NCI-H2171 (cell line): ENCODE measurements around the gene ATXN7L1.
A peak's percentile ranks its signal among the peaks of the same experiment; 100 is the strongest.

ENCODE experiments used
- DNase-seq: peaks from one replicate; lab custom pipeline; 2025; lab: John Stamatoyannopoulos, UW

ATXN7L1 gene

GRCh38 chr7:105674200-105674920 is 202.0 kb downstream of the ATXN7L1 start:
- no peak for DNase-seq

- DNase-seq: peak; percentile 78
Measured at GRCh38 chr7:105673367-105674084, 202.9 kb downstream of the ATXN7L1 start.

GRCh38 chr7:105672801-105673200 is 203.6 kb downstream of the ATXN7L1 start:
- DNase-seq: peak; percentile 80

- DNase-seq: no peak
Measured at GRCh38 chr7:105666324-105666723, 210.1 kb downstream of the ATXN7L1 start.

GRCh38 chr7:105665684-105666083 is 210.7 kb downstream of the ATXN7L1 start:
- no peak for DNase-seq

- DNase-seq: peak; percentile 81
Measured at GRCh38 chr7:105664816-105665525, 211.4 kb downstream of the ATXN7L1 start.

GRCh38 chr7:105662998-105663397 is 213.4 kb downstream of the ATXN7L1 start:
- DNase-seq: no peak

- no peak for DNase-seq
Measured at GRCh38 chr7:105661625-105662024, 214.8 kb downstream of the ATXN7L1 start.

- no peak for DNase-seq
Measured at GRCh38 chr7:105656922-105657521, 219.4 kb downstream of the ATXN7L1 start.

- no peak for DNase-seq
Measured at GRCh38 chr7:105655500-105656380, 220.7 kb downstream of the ATXN7L1 start.

GRCh38 chr7:105655067-105655466 is 221.3 kb downstream of the ATXN7L1 start:
- DNase-seq: no peak

- no peak for DNase-seq
Measured at GRCh38 chr7:105654095-105654686, 222.2 kb downstream of the ATXN7L1 start.

GRCh38 chr7:105653441-105654005 is 222.9 kb downstream of the ATXN7L1 start:
- DNase-seq: no peak

- peak; percentile 58 for DNase-seq
Measured at GRCh38 chr7:105652359-105652993, 223.9 kb downstream of the ATXN7L1 start.

GRCh38 chr7:105651798-105652197 is 224.6 kb downstream of the ATXN7L1 start:
- DNase-seq: no peak

GRCh38 chr7:105650382-105650970 is 225.9 kb downstream of the ATXN7L1 start:
- no peak for DNase-seq

- DNase-seq: no peak
Measured at GRCh38 chr7:105649727-105650381, 226.5 kb downstream of the ATXN7L1 start.

- peak; percentile 95 for DNase-seq
Measured at GRCh38 chr7:105648561-105649401, 227.6 kb downstream of the ATXN7L1 start.
